GM23248 (cell line): ENCODE results near the gene CCNY.

ENCODE experiments used
- EZH2 ChIP-seq: fragments of 200-600 bp; sonication (generic); IDR thresholded peaks from 2 replicates; pipeline ENCODE4 v1.6.1; 2018; ENCODE audit warnings: antibody characterized with exemption, mild to moderate bottlenecking; ENCODE audit not compliant: insufficient read depth, poor library complexity, severe bottlenecking
- EZH2phosphoT487 ChIP-seq: fragments of 200-600 bp; sonication (generic); IDR thresholded peaks from 2 replicates; pipeline ENCODE4 v1.6.1; 2018; ENCODE audit warnings: antibody characterized with exemption, moderate library complexity, mild to moderate bottlenecking, low read depth; ENCODE audit not compliant: insufficient read depth

GRCh38 chr10:35612385-35613106, 276.2 kb downstream of the CCNY start:
- TF ChIP-seq EZH2phosphoT487 (no peak), EZH2 (no peak)
